H1 (cell line): ENCODE data around the gene DSTN. TPM values are rescaled to one million over a fixed set of nuclear protein-coding genes. Genes with fewer than 3 reads are reported as not detected.

Experiments used
- CTCF ChIA-PET: fragments of 300-600 bp; sonication (Branson Sonifier 250); formaldehyde crosslinking; loops from one replicate; lab custom pipeline; 2021; ENCODE audit not compliant: partially characterized antibody; lab: Charles Lee
- POLR2A ChIA-PET: fragments of 300-600 bp; sonication (Branson Sonifier 250); formaldehyde crosslinking; loops from one replicate; lab custom pipeline; 2021; ENCODE audit warnings: inconsistent platforms; ENCODE audit not compliant: partially characterized antibody; lab: Charles Lee
- DNase-seq, 2 experiments: peaks; one replicate each; pipeline versions ENCODE4 v3.0.0 to v3.0.0-alpha.2; 2010 to 2022; ENCODE audit warnings: low spot score in 2 of 2, low read depth in 1 of 2, mixed read lengths in 1 of 2
- FAIRE-seq: peaks from 2 replicates; lab custom pipeline; 2011; peaks lifted over from hg19 to GRCh38; lab: Jason Lieb, UNC
- H2AFZ ChIP-seq: 2 replicates; pipeline ENCODE4 v1.8.1; 2012; ENCODE audit warnings: low read length, inconsistent platforms
- H2AK5ac ChIP-seq: 2 replicates; pipeline ENCODE4 v1.6.1; 2013; ENCODE audit warnings: low read depth, low read length
- H2BK120ac ChIP-seq: replicated peaks from 2 replicates; pipeline ENCODE3; 2013; ENCODE audit warnings: low read depth, low read length, inconsistent platforms
- H2BK12ac ChIP-seq: 2 replicates; pipeline ENCODE4 v1.6.1; 2013; ENCODE audit warnings: low read depth, low read length
- H2BK15ac ChIP-seq: 2 replicates; pipeline ENCODE4 v1.6.1; 2013; ENCODE audit warnings: low read length
- H2BK20ac ChIP-seq: 2 replicates; pipeline ENCODE4 v1.6.1; 2013; ENCODE audit warnings: low read length
- H2BK5ac ChIP-seq: 2 replicates; pipeline ENCODE4 v1.6.1; 2013; ENCODE audit warnings: low read depth, low read length
- H3K14ac ChIP-seq: 2 replicates; pipeline ENCODE4 v1.6.1; 2013; ENCODE audit warnings: inconsistent platforms; ENCODE audit not compliant: insufficient read length
- H3K18ac ChIP-seq: 2 replicates; pipeline ENCODE4 v1.6.1; 2013; ENCODE audit warnings: low read length; ENCODE audit errors: extremely low read depth
- H3K23ac ChIP-seq: 2 replicates; pipeline ENCODE4 v1.6.1; 2013; ENCODE audit warnings: inconsistent platforms; ENCODE audit not compliant: insufficient read length
- H3K23me2 ChIP-seq: 2 replicates; pipeline ENCODE4 v1.6.1; 2013; ENCODE audit warnings: low read depth, low read length
- H3K27ac ChIP-seq: 2 replicates; pipeline ENCODE4 v1.6.1; 2011; ENCODE audit warnings: low read depth, low read length, inconsistent platforms
- H3K27me3 ChIP-seq, 4 experiments: replicated peaks in 1 of 4; 1 replicate in 1 of 4; 2 replicates in 3 of 4; pipeline versions ENCODE4 v1.6.1 to v1.8.1; 2011 to 2013; ENCODE audit warnings: low read length in 3 of 4, mild to moderate bottlenecking in 3 of 4, inconsistent platforms in 2 of 4, mixed read lengths in 2 of 4, moderate library complexity in 1 of 4; ENCODE audit not compliant: control insufficient read depth in 3 of 4, insufficient read depth in 3 of 4; ENCODE audit errors: extremely low read depth in 1 of 4
- H3K36me3 ChIP-seq, 4 experiments: 2 replicates each; pipeline versions ENCODE4 v1.6.1 to v1.8.1; 2011 to 2013; ENCODE audit warnings: mild to moderate bottlenecking in 4 of 4, low read length in 3 of 4, moderate library complexity in 2 of 4, control low read depth in 1 of 4, inconsistent platforms in 1 of 4; ENCODE audit not compliant: insufficient read depth in 4 of 4, control insufficient read depth in 2 of 4
- H3K4ac ChIP-seq: replicated peaks from 2 replicates; pipeline ENCODE3; 2013; ENCODE audit warnings: low read length, low read depth, mixed read lengths, inconsistent platforms; ENCODE audit not compliant: insufficient read length
- H3K4me1 ChIP-seq, 4 experiments: replicated peaks in 1 of 4; 1 replicate in 1 of 4; 2 replicates in 3 of 4; pipeline versions ENCODE4 v1.6.1 to v1.8.1; 2011 to 2013; ENCODE audit warnings: low read length in 3 of 4, inconsistent platforms in 2 of 4, mixed read lengths in 1 of 4; ENCODE audit not compliant: insufficient read depth in 4 of 4, control insufficient read depth in 3 of 4
- H3K4me2 ChIP-seq, 2 experiments: 2 replicates each; pipeline versions ENCODE4 v1.6.1 to v1.8.1; 2011 to 2013; ENCODE audit warnings: low read depth in 2 of 2, low read length in 2 of 2, control low read depth in 1 of 2, inconsistent platforms in 1 of 2, mild to moderate bottlenecking in 1 of 2; ENCODE audit not compliant: insufficient read depth in 1 of 2
- H3K4me3 ChIP-seq, 4 experiments: fragments of 200-600, 300-600 bp in 1 of 4; sonication (generic), shearing (Covaris generic), sonication (Bioruptor Twin) in 1 of 4; 2 replicates each; pipeline versions ENCODE4 v1.5.1 to v1.8.1; 2011 to 2016; ENCODE audit warnings: low read length in 4 of 4, low read depth in 3 of 4, control low read depth in 2 of 4, inconsistent platforms in 2 of 4, mild to moderate bottlenecking in 2 of 4, mixed read lengths in 1 of 4, moderate library complexity in 1 of 4; ENCODE audit not compliant: insufficient read depth in 2 of 4; ENCODE audit errors: extremely low read depth in 1 of 4
- H3K56ac ChIP-seq: replicated peaks from 2 replicates; pipeline ENCODE3; 2013; ENCODE audit warnings: low read depth, mild to moderate bottlenecking, mixed read lengths, low read length, inconsistent platforms; ENCODE audit not compliant: insufficient read length
- H3K79me1 ChIP-seq: 2 replicates; pipeline ENCODE4 v1.6.1; 2013; ENCODE audit warnings: low read depth, low read length, control low read depth
- H3K79me2 ChIP-seq, 2 experiments: 2 replicates each; pipeline versions ENCODE4 v1.6.1 to v1.8.1; 2012 to 2013; ENCODE audit warnings: low read length in 2 of 2, mild to moderate bottlenecking in 2 of 2, inconsistent platforms in 1 of 2; ENCODE audit not compliant: insufficient read depth in 2 of 2, control insufficient read depth in 1 of 2
- H3K9ac ChIP-seq, 4 experiments: replicated peaks in 1 of 4; 1 replicate in 1 of 4; 2 replicates in 3 of 4; pipeline versions ENCODE4 v1.6.1 to v1.8.1; 2011 to 2013; ENCODE audit warnings: low read depth in 3 of 4, low read length in 3 of 4, control low read depth in 2 of 4, mild to moderate bottlenecking in 2 of 4, moderate library complexity in 2 of 4, inconsistent platforms in 1 of 4; ENCODE audit errors: extremely low read depth in 1 of 4
- H3K9me3 ChIP-seq, 2 experiments: 2 replicates each; pipeline versions ENCODE4 v1.6.1 to v1.8.1; 2012 to 2013; ENCODE audit warnings: mild to moderate bottlenecking in 2 of 2, moderate library complexity in 2 of 2, control low read depth in 1 of 2, inconsistent platforms in 1 of 2, low read depth in 1 of 2, low read length in 1 of 2, mixed read lengths in 1 of 2; ENCODE audit not compliant: insufficient read depth in 2 of 2
- H4K20me1 ChIP-seq, 2 experiments: replicated peaks in 1 of 2; 2 replicates each; pipeline versions ENCODE3 to v1.8.1; 2011 to 2013; ENCODE audit warnings: inconsistent platforms in 2 of 2, low read length in 2 of 2, mild to moderate bottlenecking in 1 of 2; ENCODE audit not compliant: insufficient read depth in 2 of 2, control insufficient read depth in 1 of 2
- H4K5ac ChIP-seq: 2 replicates; pipeline ENCODE4 v1.6.1; 2013; ENCODE audit warnings: low read length, low read depth, mixed read lengths, inconsistent platforms; ENCODE audit not compliant: insufficient read length
- H4K8ac ChIP-seq: 2 replicates; pipeline ENCODE4 v1.8.0; 2013; ENCODE audit warnings: mild to moderate bottlenecking, moderate library complexity, low read length, inconsistent platforms; ENCODE audit not compliant: insufficient read depth; ENCODE audit errors: extremely low read depth
- H4K91ac ChIP-seq: replicated peaks from 2 replicates; pipeline ENCODE3; 2013; ENCODE audit warnings: low read length, mixed read lengths, inconsistent platforms; ENCODE audit not compliant: insufficient read length
- BACH1 ChIP-seq: IDR thresholded peaks from 2 replicates; pipeline ENCODE4 v1.6.1; 2012; ENCODE audit warnings: low read length, improper control_type of control experiment
- CTCF ChIP-seq, 3 experiments: IDR thresholded peaks; 1 replicate in 2 of 3; 2 replicates in 1 of 3; pipeline versions ENCODE4 v1.5.1 to v1.6.1; 2011; ENCODE audit warnings: low read length in 3 of 3, mild to moderate bottlenecking in 3 of 3, inconsistent platforms in 2 of 3, low read depth in 1 of 3, moderate library complexity in 1 of 3; ENCODE audit not compliant: insufficient read depth in 1 of 3; ENCODE audit errors: control extremely low read depth in 1 of 3
- WGBS, 2 experiments: shearing (Covaris generic) in 1 of 2; methylation state at CpG; one replicate each; pipeline versions ENCODE4 v1.1.6 to v1.1.7; 2013 to 2015; ENCODE audit warnings: low lambda C conversion rate in 2 of 2, mixed read lengths in 2 of 2, inconsistent platforms in 1 of 2, low coverage in 1 of 2, missing lambda C conversion rate in 1 of 2; ENCODE audit not compliant: insufficient replicate concordance in 2 of 2, insufficient coverage in 1 of 2, insufficient read length in 1 of 2; ENCODE audit errors: extremely low coverage in 1 of 2, missing lambda C conversion rate in 1 of 2; 5-methylcytosine and 5-hydroxymethylcytosine counted together
- polyA plus RNA-seq, 7 experiments: library from polyadenylated mRNA; depleted of rRNA in 3 of 7; stranded (reverse) in 5 of 7; unstranded in 2 of 7; fragments of >200 nt in 5 of 7; fragments of 200-250 nt in 2 of 7; gene quantifications; 1 replicate in 5 of 7; 2 replicates in 1 of 7; 4 replicates in 1 of 7; pipeline versions ENCODE4 v1.2.1 to v1.2.3, GENCODE V29; 2011 to 2013; ENCODE audit warnings: missing spikeins in 2 of 7, mixed read lengths in 2 of 7
- total RNA-seq: library from RNA; stranded (reverse); fragmentation: NEBNext Ultra II Directional; extraction: Animal tissue kit (Norgen Biotek cat#: 25700); gene quantifications from 2 replicates; pipeline ENCODE4 v1.2.1, GENCODE V29; 2021

Gene DSTN
- total and polyA plus RNA-seq, 2 of the 8 experiments (the other 6 are each of a cell fraction or from before 2014, with no cell fraction given), result 43.3 to 208 TPM

GRCh38 chr20:17611290-17611539 is 41.3 kb downstream of the DSTN start:
- Histone ChIP-seq H3K4me2 (no peak overlapping the region), H3K23me2 (no peaks in the 10 kb centered on the region), H3K18ac (no peak overlapping the region), H2BK12ac (no peak overlapping the region), H3K14ac (no peak overlapping the region), H3K4me3 (no peak overlapping the region), H2BK5ac (peak overlapping the region; percentile 55), H3K36me3 (peaks cover 0 to 14% (median 9%) of the 10 kb centered on the region in 4 experiments; a peak in 6 of 8 replicates), H2AFZ (no peak overlapping the region), H3K27me3 (no peaks in the 10 kb centered on the region), H4K91ac (no peak overlapping the region), H3K79me1 (peaks cover 3% of the 10 kb centered on the region; the same call in 1 of the 2 replicates), H3K4me1 (peaks cover 0 to 8% (median 1%) of the 10 kb centered on the region in 4 experiments; a peak in 3 of 7 replicates), H2BK20ac (no peak overlapping the region), H4K5ac (no peak overlapping the region), H3K27ac (no peak overlapping the region), H2AK5ac (no peak overlapping the region), H3K56ac (no peak overlapping the region), H3K23ac (no peak overlapping the region), H4K8ac (no peak overlapping the region), H4K20me1 (peaks cover 2 to 4% of the 10 kb centered on the region in 2 experiments), H3K9me3 (no peaks in the 10 kb centered on the region), H2BK120ac (no peak overlapping the region), H3K4ac (no peak overlapping the region), H3K9ac (no peak overlapping the region), H3K79me2 (no peaks in the 10 kb centered on the region), H2BK15ac (no peak overlapping the region)
- peak in 1 of 3 experiments; percentile 20; a peak in 1 of 4 replicates for TF ChIP-seq CTCF (IDR thresholded peaks at IDR 0.05; ENCODE audit: control extremely low read depth in 1 of 3, insufficient read depth in 1 of 3, low read depth in 1 of 3, low read length in 3 of 3)
- no peak for TF ChIP-seq BACH1
- DNase-seq, result no peak
- ChIA-PET POLR2A (interaction anchor here (0.7 to 2.3 kb wide), 8 partner anchors 37 to 324 kb away, joined by 3 to 15 read pairs (median 4); partner anchors contain the start of gene DSTN), CTCF (interaction anchor here (0.6 to 2.9 kb wide), 16 partner anchors 8 to 697 kb away, joined by 3 to 22 read pairs (median 4); partner anchors contain the start of gene DSTN)
- 62% methylated on average over 6 of the region's 6 CpGs; no CpG with 5 or more reads in 1 of the 2 experiments for WGBS, 2 experiments
- no peak for FAIRE-seq
